H1 (cell line): ENCODE results near the gene CDC42EP3. TPM values are rescaled to one million over a fixed set of nuclear protein-coding genes. Genes with fewer than 3 reads are reported as not detected.

ENCODE experiments used
- CTCF ChIA-PET: fragments of 300-600 bp; sonication (Branson Sonifier 250); formaldehyde crosslinking; loops from one replicate; lab custom pipeline; 2021; ENCODE audit not compliant: partially characterized antibody; lab: Charles Lee
- POLR2A ChIA-PET: fragments of 300-600 bp; sonication (Branson Sonifier 250); formaldehyde crosslinking; loops from one replicate; lab custom pipeline; 2021; ENCODE audit warnings: inconsistent platforms; ENCODE audit not compliant: partially characterized antibody; lab: Charles Lee
- DNase-seq, 2 experiments: peaks; one replicate each; pipeline versions ENCODE4 v3.0.0 to v3.0.0-alpha.2; 2010 to 2022; ENCODE audit warnings: low spot score in 2 of 2, low read depth in 1 of 2, mixed read lengths in 1 of 2
- FAIRE-seq: peaks from 2 replicates; lab custom pipeline; 2011; peaks lifted over from hg19 to GRCh38; lab: Jason Lieb, UNC
- H2AFZ ChIP-seq: 2 replicates; pipeline ENCODE4 v1.8.1; 2012; ENCODE audit warnings: low read length, inconsistent platforms
- H2AK5ac ChIP-seq: 2 replicates; pipeline ENCODE4 v1.6.1; 2013; ENCODE audit warnings: low read depth, low read length
- H2BK120ac ChIP-seq: replicated peaks from 2 replicates; pipeline ENCODE3; 2013; ENCODE audit warnings: low read depth, low read length, inconsistent platforms
- H2BK12ac ChIP-seq: 2 replicates; pipeline ENCODE4 v1.6.1; 2013; ENCODE audit warnings: low read depth, low read length
- H2BK15ac ChIP-seq: 2 replicates; pipeline ENCODE4 v1.6.1; 2013; ENCODE audit warnings: low read length
- H2BK20ac ChIP-seq: 2 replicates; pipeline ENCODE4 v1.6.1; 2013; ENCODE audit warnings: low read length
- H2BK5ac ChIP-seq: 2 replicates; pipeline ENCODE4 v1.6.1; 2013; ENCODE audit warnings: low read depth, low read length
- H3K14ac ChIP-seq: 2 replicates; pipeline ENCODE4 v1.6.1; 2013; ENCODE audit warnings: inconsistent platforms; ENCODE audit not compliant: insufficient read length
- H3K18ac ChIP-seq: 2 replicates; pipeline ENCODE4 v1.6.1; 2013; ENCODE audit warnings: low read length; ENCODE audit errors: extremely low read depth
- H3K23ac ChIP-seq: 2 replicates; pipeline ENCODE4 v1.6.1; 2013; ENCODE audit warnings: inconsistent platforms; ENCODE audit not compliant: insufficient read length
- H3K23me2 ChIP-seq: 2 replicates; pipeline ENCODE4 v1.6.1; 2013; ENCODE audit warnings: low read depth, low read length
- H3K27ac ChIP-seq: 2 replicates; pipeline ENCODE4 v1.6.1; 2011; ENCODE audit warnings: low read depth, low read length, inconsistent platforms
- H3K27me3 ChIP-seq, 4 experiments: replicated peaks in 1 of 4; 1 replicate in 1 of 4; 2 replicates in 3 of 4; pipeline versions ENCODE4 v1.6.1 to v1.8.1; 2011 to 2013; ENCODE audit warnings: low read length in 3 of 4, mild to moderate bottlenecking in 3 of 4, inconsistent platforms in 2 of 4, mixed read lengths in 2 of 4, moderate library complexity in 1 of 4; ENCODE audit not compliant: control insufficient read depth in 3 of 4, insufficient read depth in 3 of 4; ENCODE audit errors: extremely low read depth in 1 of 4
- H3K36me3 ChIP-seq, 4 experiments: 2 replicates each; pipeline versions ENCODE4 v1.6.1 to v1.8.1; 2011 to 2013; ENCODE audit warnings: mild to moderate bottlenecking in 4 of 4, low read length in 3 of 4, moderate library complexity in 2 of 4, control low read depth in 1 of 4, inconsistent platforms in 1 of 4; ENCODE audit not compliant: insufficient read depth in 4 of 4, control insufficient read depth in 2 of 4
- H3K4ac ChIP-seq: replicated peaks from 2 replicates; pipeline ENCODE3; 2013; ENCODE audit warnings: low read length, low read depth, mixed read lengths, inconsistent platforms; ENCODE audit not compliant: insufficient read length
- H3K4me1 ChIP-seq, 4 experiments: replicated peaks in 1 of 4; 1 replicate in 1 of 4; 2 replicates in 3 of 4; pipeline versions ENCODE4 v1.6.1 to v1.8.1; 2011 to 2013; ENCODE audit warnings: low read length in 3 of 4, inconsistent platforms in 2 of 4, mixed read lengths in 1 of 4; ENCODE audit not compliant: insufficient read depth in 4 of 4, control insufficient read depth in 3 of 4
- H3K4me2 ChIP-seq, 2 experiments: 2 replicates each; pipeline versions ENCODE4 v1.6.1 to v1.8.1; 2011 to 2013; ENCODE audit warnings: low read depth in 2 of 2, low read length in 2 of 2, control low read depth in 1 of 2, inconsistent platforms in 1 of 2, mild to moderate bottlenecking in 1 of 2; ENCODE audit not compliant: insufficient read depth in 1 of 2
- H3K4me3 ChIP-seq, 4 experiments: fragments of 200-600, 300-600 bp in 1 of 4; sonication (generic), shearing (Covaris generic), sonication (Bioruptor Twin) in 1 of 4; 2 replicates each; pipeline versions ENCODE4 v1.5.1 to v1.8.1; 2011 to 2016; ENCODE audit warnings: low read length in 4 of 4, low read depth in 3 of 4, control low read depth in 2 of 4, inconsistent platforms in 2 of 4, mild to moderate bottlenecking in 2 of 4, mixed read lengths in 1 of 4, moderate library complexity in 1 of 4; ENCODE audit not compliant: insufficient read depth in 2 of 4; ENCODE audit errors: extremely low read depth in 1 of 4
- H3K56ac ChIP-seq: replicated peaks from 2 replicates; pipeline ENCODE3; 2013; ENCODE audit warnings: low read depth, mild to moderate bottlenecking, mixed read lengths, low read length, inconsistent platforms; ENCODE audit not compliant: insufficient read length
- H3K79me1 ChIP-seq: 2 replicates; pipeline ENCODE4 v1.6.1; 2013; ENCODE audit warnings: low read depth, low read length, control low read depth
- H3K79me2 ChIP-seq, 2 experiments: 2 replicates each; pipeline versions ENCODE4 v1.6.1 to v1.8.1; 2012 to 2013; ENCODE audit warnings: low read length in 2 of 2, mild to moderate bottlenecking in 2 of 2, inconsistent platforms in 1 of 2; ENCODE audit not compliant: insufficient read depth in 2 of 2, control insufficient read depth in 1 of 2
- H3K9ac ChIP-seq, 4 experiments: replicated peaks in 1 of 4; 1 replicate in 1 of 4; 2 replicates in 3 of 4; pipeline versions ENCODE4 v1.6.1 to v1.8.1; 2011 to 2013; ENCODE audit warnings: low read depth in 3 of 4, low read length in 3 of 4, control low read depth in 2 of 4, mild to moderate bottlenecking in 2 of 4, moderate library complexity in 2 of 4, inconsistent platforms in 1 of 4; ENCODE audit errors: extremely low read depth in 1 of 4
- H3K9me3 ChIP-seq, 2 experiments: 2 replicates each; pipeline versions ENCODE4 v1.6.1 to v1.8.1; 2012 to 2013; ENCODE audit warnings: mild to moderate bottlenecking in 2 of 2, moderate library complexity in 2 of 2, control low read depth in 1 of 2, inconsistent platforms in 1 of 2, low read depth in 1 of 2, low read length in 1 of 2, mixed read lengths in 1 of 2; ENCODE audit not compliant: insufficient read depth in 2 of 2
- H4K20me1 ChIP-seq, 2 experiments: replicated peaks in 1 of 2; 2 replicates each; pipeline versions ENCODE3 to v1.8.1; 2011 to 2013; ENCODE audit warnings: inconsistent platforms in 2 of 2, low read length in 2 of 2, mild to moderate bottlenecking in 1 of 2; ENCODE audit not compliant: insufficient read depth in 2 of 2, control insufficient read depth in 1 of 2
- H4K5ac ChIP-seq: 2 replicates; pipeline ENCODE4 v1.6.1; 2013; ENCODE audit warnings: low read length, low read depth, mixed read lengths, inconsistent platforms; ENCODE audit not compliant: insufficient read length
- H4K8ac ChIP-seq: 2 replicates; pipeline ENCODE4 v1.8.0; 2013; ENCODE audit warnings: mild to moderate bottlenecking, moderate library complexity, low read length, inconsistent platforms; ENCODE audit not compliant: insufficient read depth; ENCODE audit errors: extremely low read depth
- H4K91ac ChIP-seq: replicated peaks from 2 replicates; pipeline ENCODE3; 2013; ENCODE audit warnings: low read length, mixed read lengths, inconsistent platforms; ENCODE audit not compliant: insufficient read length
- BCL11A ChIP-seq, 2 experiments: IDR thresholded peaks; one replicate each; pipeline ENCODE4 v1.6.1; 2011; ENCODE audit warnings: low read depth in 2 of 2, low read length in 2 of 2, mild to moderate bottlenecking in 2 of 2
- CREB1 ChIP-seq: IDR thresholded peaks from 2 replicates; pipeline ENCODE4 v1.6.1; 2012; ENCODE audit warnings: inconsistent platforms
- KDM5A ChIP-seq: fragments of 200-600 bp; IDR thresholded peaks from 2 replicates; pipeline ENCODE4 v1.7.1; 2012; ENCODE audit warnings: mild to moderate bottlenecking, low read length, inconsistent platforms, mixed read lengths
- POLR2A ChIP-seq, 2 experiments: IDR thresholded peaks; 1 replicate in 1 of 2; 2 replicates in 1 of 2; pipeline ENCODE4 v1.6.1; 2011; ENCODE audit warnings: low read depth in 2 of 2, low read length in 2 of 2, mild to moderate bottlenecking in 2 of 2; ENCODE audit errors: control extremely low read depth in 1 of 2
- RXRA ChIP-seq: IDR thresholded peaks from 2 replicates; pipeline ENCODE4 v1.6.1; 2011; ENCODE audit warnings: low read depth, mild to moderate bottlenecking, low read length, moderate library complexity; ENCODE audit not compliant: insufficient read depth
- USF2 ChIP-seq: IDR thresholded peaks from 2 replicates; pipeline ENCODE4 v1.6.1; 2011; ENCODE audit warnings: low read length, improper control_type of control experiment
- polyA plus RNA-seq, 7 experiments: library from polyadenylated mRNA; depleted of rRNA in 3 of 7; stranded (reverse) in 5 of 7; unstranded in 2 of 7; fragments of >200 nt in 5 of 7; fragments of 200-250 nt in 2 of 7; gene quantifications; 1 replicate in 5 of 7; 2 replicates in 1 of 7; 4 replicates in 1 of 7; pipeline versions ENCODE4 v1.2.1 to v1.2.3, GENCODE V29; 2011 to 2013; ENCODE audit warnings: missing spikeins in 2 of 7, mixed read lengths in 2 of 7
- total RNA-seq: library from RNA; stranded (reverse); fragmentation: NEBNext Ultra II Directional; extraction: Animal tissue kit (Norgen Biotek cat#: 25700); gene quantifications from 2 replicates; pipeline ENCODE4 v1.2.1, GENCODE V29; 2021

CDC42EP3 gene
- total and polyA plus RNA-seq, 2 of the 8 experiments (the other 6 are each of a cell fraction or from before 2014, with no cell fraction given), result 18.4 to 24.7 TPM

- no peak overlapping the region for H3K56ac ChIP-seq
- no peak overlapping the region for H3K9ac ChIP-seq
- FAIRE-seq, result no peak
- H3K79me1 ChIP-seq, result no peaks in the 10 kb centered on the region
- no peak for DNase-seq
- H2AFZ ChIP-seq, result no peak overlapping the region
- no peak overlapping the region for H2BK5ac ChIP-seq
- H3K4me3 ChIP-seq, result no peak overlapping the region
- H3K14ac ChIP-seq, result no peak overlapping the region
- no peak overlapping the region for H4K8ac ChIP-seq
- no peaks in the 10 kb centered on the region for H4K20me1 ChIP-seq
- CTCF ChIA-PET, result interaction anchor here (0.6 kb wide), 1 partner anchor 10 kb away, joined by 3 read pairs; no protein-coding TSS in a partner anchor
- POLR2A ChIA-PET, result no interaction called here
- H3K23ac ChIP-seq, result no peak overlapping the region
- no peak overlapping the region for H4K91ac ChIP-seq
- no peaks in the 10 kb centered on the region for H3K79me2 ChIP-seq
- no peak overlapping the region for H3K4ac ChIP-seq
- no peaks in the 10 kb centered on the region for H3K27me3 ChIP-seq
- H3K4me1 ChIP-seq, result no peaks in the 10 kb centered on the region
- TF ChIP-seq KDM5A, result no peak
- TF ChIP-seq CREB1, result no peak
- no peak for TF ChIP-seq USF2
- TF ChIP-seq POLR2A (IDR thresholded peaks at IDR 0.05; ENCODE audit: control extremely low read depth in 1 of 2, low read depth in 2 of 2, low read length in 2 of 2), result no peak
- TF ChIP-seq RXRA, result no peak
- no peak for TF ChIP-seq BCL11A (IDR thresholded peaks at IDR 0.05; ENCODE audit: low read depth in 2 of 2, low read length in 2 of 2)
- TF ChIP-seq, all 59 proteins: peak for 0
- H2BK20ac ChIP-seq, result no peak overlapping the region
- no peaks in the 10 kb centered on the region for H3K36me3 ChIP-seq
- no peak overlapping the region for H3K4me2 ChIP-seq
- H3K27ac ChIP-seq, result no peak overlapping the region
- H3K18ac ChIP-seq, result no peak overlapping the region
- H3K23me2 ChIP-seq, result no peaks in the 10 kb centered on the region; the same call in 1 of the 2 replicates
- no peak overlapping the region for H4K5ac ChIP-seq
- H2BK15ac ChIP-seq, result no peak overlapping the region
- no peak overlapping the region for H2BK120ac ChIP-seq
- H2BK12ac ChIP-seq, result no peak overlapping the region
- H3K9me3 ChIP-seq, result no peaks in the 10 kb centered on the region
- no peak overlapping the region for H2AK5ac ChIP-seq
Observed at GRCh38 chr2:37602702-37603101, 68.7 kb downstream of the CDC42EP3 start.
